ENCODE measurements around the gene RIN3.

RIN3 gene

DNA sequence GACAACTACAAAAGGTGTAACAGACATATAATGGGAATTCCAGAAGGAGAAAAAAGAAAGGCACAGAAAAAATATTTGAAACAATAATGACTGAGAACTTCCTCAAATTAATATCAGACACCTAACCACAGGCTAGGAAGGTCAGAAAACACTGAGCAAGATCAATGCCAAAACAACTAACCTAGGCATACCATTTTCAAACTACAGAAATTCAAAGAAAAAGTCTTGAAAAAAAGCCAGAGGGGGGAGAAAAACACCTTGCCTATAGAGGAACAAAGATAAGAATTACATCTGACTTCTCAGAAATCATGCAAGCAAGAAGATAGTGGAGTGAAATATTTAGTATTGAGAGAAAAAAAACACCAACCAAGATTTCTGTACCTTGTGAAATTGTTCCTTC lies 77.8 kb downstream of the RIN3 start:
- H3K27ac ChIP-seq, result no peak overlapping the region

GRCh38 chr14:92595267-92595666 lies 81.7 kb downstream of the RIN3 start:
- TF ChIP-seq, protein P1, sequence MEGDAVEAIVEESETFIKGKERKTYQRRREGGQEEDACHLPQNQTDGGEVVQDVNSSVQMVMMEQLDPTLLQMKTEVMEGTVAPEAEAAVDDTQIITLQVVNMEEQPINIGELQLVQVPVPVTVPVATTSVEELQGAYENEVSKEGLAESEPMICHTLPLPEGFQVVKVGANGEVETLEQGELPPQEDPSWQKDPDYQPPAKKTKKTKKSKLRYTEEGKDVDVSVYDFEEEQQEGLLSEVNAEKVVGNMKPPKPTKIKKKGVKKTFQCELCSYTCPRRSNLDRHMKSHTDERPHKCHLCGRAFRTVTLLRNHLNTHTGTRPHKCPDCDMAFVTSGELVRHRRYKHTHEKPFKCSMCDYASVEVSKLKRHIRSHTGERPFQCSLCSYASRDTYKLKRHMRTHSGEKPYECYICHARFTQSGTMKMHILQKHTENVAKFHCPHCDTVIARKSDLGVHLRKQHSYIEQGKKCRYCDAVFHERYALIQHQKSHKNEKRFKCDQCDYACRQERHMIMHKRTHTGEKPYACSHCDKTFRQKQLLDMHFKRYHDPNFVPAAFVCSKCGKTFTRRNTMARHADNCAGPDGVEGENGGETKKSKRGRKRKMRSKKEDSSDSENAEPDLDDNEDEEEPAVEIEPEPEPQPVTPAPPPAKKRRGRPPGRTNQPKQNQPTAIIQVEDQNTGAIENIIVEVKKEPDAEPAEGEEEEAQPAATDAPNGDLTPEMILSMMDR (IDR thresholded peaks at IDR 0.05), result no peak
- TF ChIP-seq ZFX (IDR thresholded peaks at IDR 0.05; ENCODE audit: borderline replicate concordance), result no peak
- no peak overlapping the region for H3K27ac ChIP-seq

More for the DNA sequence above, 77.8 kb downstream of the RIN3 start:
- TF ChIP-seq, protein P1 (IDR thresholded peaks at IDR 0.05), result no peak
- TF ChIP-seq ZFX (IDR thresholded peaks at IDR 0.05; ENCODE audit: borderline replicate concordance), result no peak

- TF ChIP-seq, protein P1 (IDR thresholded peaks at IDR 0.05), result no peak
- TF ChIP-seq ZFX (IDR thresholded peaks at IDR 0.05; ENCODE audit: borderline replicate concordance), result no peak
- H3K27ac ChIP-seq, result no peak overlapping the region
Observed at GRCh38 chr14:92596331-92596907, 82.8 kb downstream of the RIN3 start.

- no peak overlapping the region for H3K27ac ChIP-seq
- TF ChIP-seq ZFX (IDR thresholded peaks at IDR 0.05; ENCODE audit: borderline replicate concordance), result no peak
- TF ChIP-seq, protein P1 (IDR thresholded peaks at IDR 0.05), result no peak
Observed at GRCh38 chr14:92597906-92598905, 84.6 kb downstream of the RIN3 start.

DNA sequence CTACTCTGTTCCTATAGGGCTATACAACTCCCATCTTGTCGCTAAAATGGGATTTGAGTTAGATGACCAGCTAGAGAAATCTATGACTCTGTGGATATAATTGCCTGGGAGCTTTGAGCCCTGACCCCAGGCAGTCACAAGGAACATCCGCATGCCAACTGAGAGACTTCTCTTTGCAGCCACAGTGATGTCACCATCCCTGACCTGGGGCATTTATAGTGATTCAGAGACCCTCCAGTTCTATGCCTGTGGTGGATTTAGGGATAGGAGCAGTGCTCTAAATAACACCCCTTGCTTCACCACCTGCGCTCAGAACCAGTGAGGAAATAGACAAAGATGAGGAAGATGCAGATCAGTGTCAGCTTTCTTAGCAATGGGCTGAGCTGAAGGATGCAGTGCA lies 86.2 kb downstream of the RIN3 start:
- TF ChIP-seq ZFX (IDR thresholded peaks at IDR 0.05; ENCODE audit: borderline replicate concordance), result no peak
- TF ChIP-seq, protein P1 (IDR thresholded peaks at IDR 0.05), result no peak
- H3K27ac ChIP-seq, result no peak overlapping the region

DNA sequence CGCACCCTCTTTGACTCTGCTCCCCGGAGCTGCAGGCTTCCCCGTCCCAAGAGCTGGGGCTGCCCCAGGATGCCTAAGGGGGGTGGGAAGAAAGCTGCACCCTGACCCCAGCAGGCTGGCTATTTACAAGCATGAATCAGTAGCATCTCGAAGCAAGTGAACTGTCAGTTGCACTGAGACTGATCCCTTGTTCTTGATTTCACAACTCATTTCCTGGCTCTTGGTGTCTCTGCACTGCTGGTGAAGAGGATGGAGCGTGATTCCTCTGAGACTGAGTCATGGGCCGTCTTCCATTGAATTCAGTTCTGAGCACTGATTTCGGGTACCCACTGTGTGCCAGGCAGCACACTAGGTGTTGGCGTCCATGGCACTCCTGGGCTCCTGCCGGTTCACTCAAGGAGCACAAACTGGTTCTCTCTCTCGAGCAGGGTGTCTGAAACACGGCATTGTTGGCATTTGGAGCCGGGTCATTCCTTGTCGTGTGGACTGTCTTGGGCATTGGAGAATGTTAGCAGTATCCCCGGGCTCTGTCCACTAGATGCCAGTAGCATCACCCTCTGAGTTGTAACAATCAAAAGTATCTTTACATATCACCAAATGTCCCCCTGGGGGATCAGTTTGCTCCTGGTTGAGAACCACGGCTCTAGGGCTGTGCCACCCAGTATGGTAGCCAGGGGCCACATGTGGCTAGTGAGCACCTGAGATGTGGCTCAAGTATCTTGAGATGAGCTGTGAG lies 86.9 kb downstream of the RIN3 start:
- no peak overlapping the region for H3K27ac ChIP-seq
- TF ChIP-seq, protein P1 (IDR thresholded peaks at IDR 0.05), result no peak
- no peak for TF ChIP-seq ZFX (IDR thresholded peaks at IDR 0.05; ENCODE audit: borderline replicate concordance)
